B cell (primary cell): ENCODE results near the gene NAPG. TPM values are rescaled to one million over a fixed set of nuclear protein-coding genes. Genes with fewer than 3 reads are reported as not detected.
"Not testable (repeated sequence)": the region's sequence is repeated elsewhere in the genome, so short reads cannot be mapped to it uniquely, and the experiment has no call there.

Experiments used
- ATAC-seq: fragments of 200-7000 bp; cut with Tn5 transposase; one replicate; pipeline ENCODE4 v1.10.0; 2021; ENCODE audit warnings: low read depth, mild to moderate bottlenecking, moderate number of reproducible peaks, moderate library complexity
- CTCF ChIA-PET: fragments of 350-600 bp; sonication (Branson Sonifier 250); formaldehyde crosslinking; loops from one replicate; lab custom pipeline; 2021; ENCODE audit warnings: antibody characterized with exemption, inconsistent platforms; lab: Charles Lee
- POLR2A ChIA-PET: fragments of 350-600 bp; sonication (Branson Sonifier 250); formaldehyde crosslinking; loops from one replicate; lab custom pipeline; 2021; ENCODE audit warnings: antibody characterized with exemption; lab: Charles Lee
- DNase-seq: peaks from one replicate; pipeline ENCODE4 v3.0.0; 2013
- H2AFZ ChIP-seq: 2 replicates; pipeline ENCODE4 v1.6.1; 2012; ENCODE audit warnings: mild to moderate bottlenecking, low read depth, low read length; ENCODE audit not compliant: insufficient read depth, poor library complexity, severe bottlenecking
- H3K27ac ChIP-seq, 2 donors: 1 replicate in 1 of 2; 2 replicates in 1 of 2; pipeline ENCODE4 v1.5.1; 2012 to 2013; ENCODE audit warnings: low read length in 2 of 2, mild to moderate bottlenecking in 2 of 2, moderate library complexity in 1 of 2
- H3K27me3 ChIP-seq, 4 experiments: fragments of 200-600 bp in 1 of 4; sonication (generic) in 1 of 4; replicated peaks in 1 of 4; 1 replicate in 2 of 4; 2 replicates in 2 of 4; pipeline versions ENCODE4 v1.6.1 to v1.7.0; 2013 to 2016; ENCODE audit warnings: low read length in 3 of 4, mild to moderate bottlenecking in 2 of 4, mixed read lengths in 1 of 4, moderate library complexity in 1 of 4; ENCODE audit not compliant: insufficient read depth in 4 of 4, control insufficient read depth in 3 of 4; ENCODE audit errors: control extremely low read depth in 1 of 4
- H3K36me3 ChIP-seq, 2 experiments: replicated peaks in 1 of 2; 1 replicate in 1 of 2; 2 replicates in 1 of 2; pipeline versions ENCODE4 v1.6.1 to v1.7.1; 2013; ENCODE audit warnings: low read length in 1 of 2; ENCODE audit not compliant: insufficient read depth in 2 of 2, control insufficient read depth in 1 of 2; ENCODE audit errors: control extremely low read depth in 1 of 2, extremely low read depth in 1 of 2
- H3K4me1 ChIP-seq, 2 donors: fragments of 200-600 bp in 1 of 2; sonication (generic) in 1 of 2; 1 replicate in 1 of 2; 2 replicates in 1 of 2; pipeline versions ENCODE4 v1.5.1 to v1.6.1; 2013 to 2017; ENCODE audit warnings: low read length in 2 of 2; ENCODE audit not compliant: control insufficient read depth in 2 of 2, insufficient read depth in 2 of 2
- H3K4me2 ChIP-seq: replicated peaks from 2 replicates; pipeline ENCODE3; 2012; ENCODE audit warnings: mild to moderate bottlenecking, low read depth, low read length; ENCODE audit not compliant: poor library complexity, severe bottlenecking
- H3K4me3 ChIP-seq, 5 experiments: fragments of 200-600 bp in 1 of 5; sonication (generic) in 1 of 5; 1 replicate in 3 of 5; 2 replicates in 2 of 5; pipeline versions ENCODE4 v1.5.1 to v1.7.0; 2011 to 2016; ENCODE audit warnings: low read length in 4 of 5, mild to moderate bottlenecking in 4 of 5, low read depth in 2 of 5, control low read depth in 1 of 5, moderate library complexity in 1 of 5; ENCODE audit not compliant: insufficient read depth in 1 of 5; ENCODE audit errors: control extremely low read depth in 1 of 5, extremely low read depth in 1 of 5
- H3K79me2 ChIP-seq: fragments of 200-600 bp; sonication (generic); one replicate; pipeline ENCODE4 v1.6.0; 2016; ENCODE audit warnings: low read length; ENCODE audit not compliant: control insufficient read depth, insufficient read depth
- H3K9ac ChIP-seq: fragments of 200-600 bp; sonication (generic); 2 replicates; pipeline ENCODE4 v1.6.1; 2017; ENCODE audit warnings: mild to moderate bottlenecking, low read length, moderate library complexity
- H3K9me3 ChIP-seq, 3 donors: one replicate each; pipeline versions ENCODE4 v1.6.1 to v1.7.1; 2013; ENCODE audit warnings: low read length in 2 of 3; ENCODE audit not compliant: control insufficient read depth in 2 of 3, insufficient read depth in 1 of 3; ENCODE audit errors: control extremely low read depth in 1 of 3
- H4K20me1 ChIP-seq: 2 replicates; pipeline ENCODE4 v1.6.0; 2012; ENCODE audit warnings: mild to moderate bottlenecking, low read length; ENCODE audit not compliant: insufficient read depth, control insufficient read depth, poor library complexity, severe bottlenecking
- H3K27ac Mint-ChIP-seq: one replicate; pipeline ENCODE4 v1.8.0; 2021; ENCODE audit warnings: mixed read lengths
- H3K27me3 Mint-ChIP-seq: one replicate; pipeline ENCODE4 v1.8.0; 2021; ENCODE audit warnings: mixed read lengths
- H3K4me1 Mint-ChIP-seq: one replicate; pipeline ENCODE4 v1.8.0; 2021; ENCODE audit warnings: mixed read lengths
- H3K4me3 Mint-ChIP-seq: one replicate; pipeline ENCODE4 v1.8.0; 2021; ENCODE audit warnings: mixed read lengths
- H3K9me3 Mint-ChIP-seq: one replicate; pipeline ENCODE4 v1.8.0; 2022; ENCODE audit warnings: mixed read lengths; ENCODE audit not compliant: insufficient read depth
- CTCF ChIP-seq: fragments of 200-600 bp; IDR thresholded peaks from one replicate; pipeline ENCODE4 v1.8.0; 2022; ENCODE audit warnings: antibody characterized with exemption, mild to moderate bottlenecking
- EZH2 ChIP-seq: IDR thresholded peaks from 2 replicates; pipeline ENCODE4 v1.6.1; 2012; ENCODE audit warnings: borderline replicate concordance, low read depth, mild to moderate bottlenecking, moderate library complexity, low read length; ENCODE audit not compliant: insufficient read depth, poor library complexity, severe bottlenecking
- WGBS: methylation state at CpG from one replicate; pipeline ENCODE4 v1.1.5; 2013; ENCODE audit warnings: missing lambda C conversion rate; ENCODE audit not compliant: insufficient coverage; 5-methylcytosine and 5-hydroxymethylcytosine counted together
- intact Hi-C: fragments of 100-400 bp; cut with micrococcal nuclease; formaldehyde crosslinking; loops from one replicate; pipeline ENCODE4 v1.10.0; 2022
- polyA plus RNA-seq: library from polyadenylated mRNA; depleted of rRNA; stranded (reverse); fragments of >200 nt; gene quantifications from 2 replicates; pipeline ENCODE4 v1.2.3, GENCODE V29; 2012
- total RNA-seq, 2 donors: library from RNA; stranded (reverse); fragments of 120-200 nt in 1 of 2; gene quantifications; 1 replicate in 1 of 2; 2 replicates in 1 of 2; pipeline versions ENCODE4 v1.2.3 to v1.2.4, GENCODE V29; 2013 to 2022

NAPG gene
- total and polyA plus RNA-seq, 2 donors (not counting 1 experiment from before 2014, with no cell fraction given), result 9.4 to 31.8 TPM

- Mint-ChIP-seq H3K4me3 (no peak overlapping the region), H3K9me3 (no peaks in the 10 kb centered on the region), H3K27me3 (no peaks in the 10 kb centered on the region), H3K4me1 (no peaks in the 10 kb centered on the region), H3K27ac (no peak overlapping the region)
- Histone ChIP-seq H3K9ac (no peak overlapping the region), H3K27me3 (no peaks in the 10 kb centered on the region), H3K4me1 (no peaks in the 10 kb centered on the region), H3K36me3 (peaks cover 9 to 79% of the 10 kb centered on the region in 2 experiments), H3K79me2 (no peaks in the 10 kb centered on the region), H3K4me3 (no peak overlapping the region), H3K4me2 (no peak overlapping the region), H3K27ac (no peak overlapping the region), H3K9me3 (no peaks in the 10 kb centered on the region), H4K20me1 (peaks cover 7% of the 10 kb centered on the region), H2AFZ (no peak overlapping the region)
- 93% methylated on average over 7 of the region's 7 CpGs for WGBS
- TF ChIP-seq CTCF, result no peak
- no peak for TF ChIP-seq EZH2
- ChIA-PET CTCF (interaction anchor here (1.1 kb wide), 1 partner anchor 12 kb away, joined by 3 read pairs; no protein-coding TSS in a partner anchor), POLR2A (no interaction called here)
- intact Hi-C loops, result no loop called here
- DNase-seq (no peak), ATAC-seq (no peak)
Measured at GRCh38 chr18:10546557-10547300, 20.9 kb downstream of the NAPG start.

GRCh38 chr18:10552226-10552625 is 26.4 kb downstream of the NAPG start:
- Mint-ChIP-seq H3K4me3 (no peak overlapping the region), H3K27me3 (no peaks in the 10 kb centered on the region), H3K27ac (no peak overlapping the region), H3K4me1 (no peaks in the 10 kb centered on the region), H3K9me3 (no peaks in the 10 kb centered on the region)
- Histone ChIP-seq H2AFZ (no peak overlapping the region), H3K4me2 (no peak overlapping the region), H3K36me3 (peaks cover 3 to 78% of the 10 kb centered on the region in 2 experiments), H3K79me2 (no peaks in the 10 kb centered on the region), H3K27me3 (no peaks in the 10 kb centered on the region), H3K27ac (no peak overlapping the region), H3K4me3 (no peak overlapping the region), H3K9ac (no peak overlapping the region), H4K20me1 (no peaks in the 10 kb centered on the region), H3K9me3 (no peaks in the 10 kb centered on the region), H3K4me1 (no peaks in the 10 kb centered on the region)
- no peak for DNase-seq
- TF ChIP-seq EZH2 (no peak), CTCF (no peak)
- ChIA-PET POLR2A (no interaction called here), CTCF (interaction anchor here (3.5 kb wide), 1 partner anchor 9 kb away, joined by 20 read pairs; no protein-coding TSS in a partner anchor)
- ATAC-seq, result no peak
- intact Hi-C loops, result loop anchor here (10.0 kb wide), 1 partner anchor 1003 kb away; no protein-coding TSS in a partner anchor
- WGBS, result no CpG with 5 or more reads among the region's 3 CpGs

GRCh38 chr18:10556251-10556650 is 30.4 kb downstream of the NAPG start:
- H3K79me2 ChIP-seq, H3K4me3 Mint-ChIP-seq, H3K9me3 Mint-ChIP-seq, H3K9me3 ChIP-seq, H3K4me2 ChIP-seq, ATAC-seq, POLR2A ChIA-PET, H3K27ac Mint-ChIP-seq, H3K27me3 Mint-ChIP-seq, H3K27ac ChIP-seq, H3K9ac ChIP-seq, DNase-seq, H2AFZ ChIP-seq, H3K27me3 ChIP-seq, H4K20me1 ChIP-seq, H3K4me3 ChIP-seq: not testable (repeated sequence)
- CTCF ChIA-PET, result interaction anchor here (1.3 kb wide), 2 partner anchors 22 to 35 kb away, joined by 4 read pairs; no protein-coding TSS in a partner anchor
- H3K4me1 ChIP-seq, result peaks cover 6 to 10% of the 10 kb centered on the region in 2 donors
- WGBS, result 100% methylated on average over 5 of the region's 10 CpGs
- H3K4me1 Mint-ChIP-seq, result peaks cover 10% of the 10 kb centered on the region
- peaks cover 3 to 48% of the 10 kb centered on the region in 2 experiments for H3K36me3 ChIP-seq
- intact Hi-C loops, result loop anchor here (10.0 kb wide), 1 partner anchor 999 kb away; no protein-coding TSS in a partner anchor
